Thymus (tissue), 11 donors: Measurements from ENCODE around the gene CSF1. TPM values are rescaled to one million over a fixed set of nuclear protein-coding genes. Genes with fewer than 3 reads are reported as not detected.
"Not testable (repeated sequence)": the region's sequence is repeated elsewhere in the genome, so short reads cannot be mapped to it uniquely, and the experiment has no call there.

ENCODE experiments used
- DNase-seq, 9 donors: peaks; one replicate each; pipeline ENCODE4 v3.0.0-alpha.2; 2013; ENCODE audit warnings: low spot score in 9 of 9, low read depth in 6 of 9, missing footprints in 1 of 9
- H3K27ac ChIP-seq, 2 donors: one replicate each; pipeline ENCODE4 v1.5.1; 2013; ENCODE audit warnings: control low read depth in 1 of 2, low read depth in 1 of 2, low read length in 1 of 2, mild to moderate bottlenecking in 1 of 2, moderate library complexity in 1 of 2
- H3K27me3 ChIP-seq, 2 donors: one replicate each; pipeline ENCODE4 v1.5.1; 2013; ENCODE audit warnings: low read length in 1 of 2; ENCODE audit not compliant: control insufficient read depth in 2 of 2, insufficient read depth in 1 of 2
- H3K36me3 ChIP-seq, 2 donors: one replicate each; pipeline ENCODE4 v1.5.1; 2013; ENCODE audit warnings: low read length in 1 of 2, mild to moderate bottlenecking in 1 of 2, moderate library complexity in 1 of 2; ENCODE audit not compliant: control insufficient read depth in 2 of 2, insufficient read depth in 2 of 2
- H3K4me1 ChIP-seq, 2 donors: one replicate each; pipeline ENCODE4 v1.5.1; 2013; ENCODE audit warnings: low read length in 2 of 2; ENCODE audit not compliant: control insufficient read depth in 2 of 2, insufficient read depth in 2 of 2
- H3K4me3 ChIP-seq, 2 donors: one replicate each; pipeline ENCODE4 v1.5.1; 2013; ENCODE audit warnings: low read length in 2 of 2, control low read depth in 1 of 2, mild to moderate bottlenecking in 1 of 2
- H3K9me3 ChIP-seq, 2 donors: one replicate each; pipeline ENCODE4 v1.5.1; 2013; ENCODE audit warnings: low read length in 1 of 2, mild to moderate bottlenecking in 1 of 2; ENCODE audit not compliant: control insufficient read depth in 2 of 2, insufficient read depth in 1 of 2
- WGBS: extraction: QIAGEN DNeasy Blood & Tissue Kit; methylation state at CpG from one replicate; pipeline ENCODE4 v1.1.7; 2013; 5-methylcytosine and 5-hydroxymethylcytosine counted together
- polyA plus RNA-seq: library from polyadenylated mRNA; stranded (reverse); fragments of 200-250 nt; gene quantifications from one replicate; pipeline ENCODE4 v1.2.3, GENCODE V29; 2013
- total RNA-seq: library from RNA; stranded (reverse); fragments of 120-200 nt; gene quantifications from one replicate; pipeline ENCODE4 v1.2.4, GENCODE V29; 2013
- donor health status: healthy.

The CSF1 gene
- total and polyA plus RNA-seq, 2 donors, result 5.6 to 11.1 TPM

GRCh38 chr1:109912873-109913272, 2.2 kb downstream of the CSF1 start:
- peaks cover 2 to 19% of the 10 kb centered on the region in 2 donors for H3K4me1 ChIP-seq
- no peak overlapping the region for H3K4me3 ChIP-seq
- H3K27ac ChIP-seq, result peak overlapping the region in 1 of 2 donors; percentile 66
- H3K9me3 ChIP-seq, result no peaks in the 10 kb centered on the region
- DNase-seq, result no peak
- peaks cover 31 to 55% of the 10 kb centered on the region in 2 donors for H3K27me3 ChIP-seq
- peaks cover 0 to 7% of the 10 kb centered on the region in 2 donors for H3K36me3 ChIP-seq
- 74% methylated on average over 1 of the region's 1 CpG for WGBS

DNA sequence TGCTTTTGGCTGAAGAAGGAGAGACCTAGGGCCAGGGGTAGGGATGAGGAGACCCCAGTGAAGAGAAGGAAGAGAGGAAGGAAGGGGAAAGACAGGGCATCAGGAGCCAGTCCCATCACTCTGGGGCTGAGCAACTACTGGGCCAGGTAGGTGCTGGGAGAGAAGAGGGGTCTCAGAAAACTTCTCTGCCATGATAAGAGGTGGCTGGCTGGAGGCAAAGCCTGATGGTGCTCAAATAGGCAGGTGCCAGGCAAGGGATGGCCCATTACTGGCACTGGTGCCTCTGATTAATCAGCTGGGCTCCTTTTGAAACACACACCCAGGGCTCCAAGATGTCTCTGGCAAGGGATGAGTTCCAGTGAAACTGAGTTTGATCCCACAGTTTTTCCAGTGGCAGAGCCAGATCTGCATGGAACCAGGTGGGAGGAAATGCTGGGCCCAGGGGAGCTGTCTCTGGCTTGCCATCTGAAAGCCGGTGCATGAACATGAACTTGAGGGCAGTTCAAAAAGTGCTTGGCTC, 2.8 kb downstream of the CSF1 start:
- peaks cover 30 to 49% of the 10 kb centered on the region in 2 donors for H3K27me3 ChIP-seq
- peaks cover 0 to 7% of the 10 kb centered on the region in 2 donors for H3K36me3 ChIP-seq
- H3K4me1 ChIP-seq, result peaks cover 2 to 19% of the 10 kb centered on the region in 2 donors
- no peak overlapping the region for H3K27ac ChIP-seq
- H3K4me3 ChIP-seq, result no peak overlapping the region
- no peak for DNase-seq
- no peaks in the 10 kb centered on the region for H3K9me3 ChIP-seq
- whole genome bisulfite sequencing, result 96% methylated on average over 1 of the region's 1 CpG

DNA sequence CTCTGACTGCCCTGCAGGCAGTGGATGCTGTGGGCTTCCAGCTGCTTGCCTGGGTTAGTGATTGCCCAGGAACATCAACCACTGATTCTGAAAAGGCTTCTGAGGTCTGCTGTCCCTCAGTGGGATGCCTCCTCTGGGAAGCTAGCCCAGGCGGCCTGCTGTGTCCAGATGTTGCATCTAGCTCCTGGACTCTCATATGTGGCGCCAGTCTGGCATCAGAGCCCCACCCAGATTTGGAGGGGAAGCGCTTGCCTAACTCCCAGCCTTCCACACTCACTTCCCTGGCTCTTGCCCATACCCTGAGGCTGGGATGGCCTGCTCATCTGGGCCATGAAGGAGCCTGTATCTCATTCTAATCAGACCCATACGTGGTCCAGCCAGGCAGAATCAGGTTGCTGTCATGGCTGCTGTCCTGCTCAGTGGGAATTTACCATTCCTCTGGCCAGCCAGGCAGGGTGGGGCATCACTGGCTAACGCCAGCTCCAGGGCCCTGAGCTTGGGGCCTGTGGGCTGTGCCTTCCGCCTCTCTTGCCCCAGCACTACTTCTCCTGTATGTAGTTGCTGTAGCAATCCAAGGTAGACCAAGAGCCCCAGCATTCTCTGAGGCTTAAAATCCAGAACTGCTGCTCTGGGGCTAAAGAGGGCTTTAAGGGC, 4.1 kb downstream of the CSF1 start:
- Histone ChIP-seq H3K4me1 (peaks cover 2 to 19% of the 10 kb centered on the region in 2 donors), H3K27me3 (peaks cover 22 to 38% of the 10 kb centered on the region in 2 donors), H3K27ac (no peak overlapping the region), H3K36me3 (peaks cover 0 to 9% of the 10 kb centered on the region in 2 donors), H3K4me3 (no peak overlapping the region), H3K9me3 (no peaks in the 10 kb centered on the region)
- 93% methylated on average over 6 of the region's 6 CpGs for WGBS
- DNase-seq, result no peak

DNA sequence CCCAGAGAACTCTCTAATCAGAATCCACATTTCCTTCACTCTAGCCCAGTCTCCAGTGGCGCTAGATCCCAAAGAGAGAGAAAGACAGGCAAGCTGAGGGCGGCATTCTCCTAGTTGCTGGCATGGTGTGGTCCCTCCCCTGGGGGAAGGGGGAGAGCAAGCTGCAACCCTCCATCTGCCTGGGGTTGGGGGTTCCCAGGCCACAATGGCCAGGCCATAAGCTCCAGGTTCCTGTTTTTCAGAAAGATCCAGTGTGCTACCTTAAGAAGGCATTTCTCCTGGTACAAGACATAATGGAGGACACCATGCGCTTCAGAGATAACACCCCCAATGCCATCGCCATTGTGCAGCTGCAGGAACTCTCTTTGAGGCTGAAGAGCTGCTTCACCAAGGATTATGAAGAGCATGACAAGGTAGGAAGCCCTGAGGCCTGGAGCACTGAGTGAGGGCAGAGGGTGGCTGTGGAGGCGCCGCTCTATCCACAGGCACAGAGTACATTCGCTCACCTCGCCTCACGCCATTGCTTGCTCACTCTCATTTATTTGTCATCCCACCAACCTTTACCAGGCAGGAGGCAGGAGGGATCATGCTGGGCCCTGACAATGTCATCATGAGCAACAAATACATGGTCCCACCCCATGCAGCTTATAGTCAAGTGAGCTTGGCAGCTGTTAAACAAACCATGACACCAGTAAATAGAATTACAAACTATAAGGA, 6.6 kb downstream of the CSF1 start:
- Histone ChIP-seq H3K27me3 (peaks cover 4 to 15% of the 10 kb centered on the region in 2 donors), H3K4me3 (no peak overlapping the region), H3K4me1 (peaks cover 0 to 5% of the 10 kb centered on the region in 2 donors), H3K36me3 (peaks cover 0 to 13% of the 10 kb centered on the region in 2 donors), H3K27ac (no peak overlapping the region), H3K9me3 (no peaks in the 10 kb centered on the region)
- DNase-seq, result no peak
- 92% methylated on average over 9 of the region's 9 CpGs for WGBS

- Histone ChIP-seq H3K4me3 (no peak overlapping the region), H3K9me3 (no peaks in the 10 kb centered on the region), H3K27me3 (peaks cover 0 to 7% of the 10 kb centered on the region in 2 donors), H3K4me1 (peaks cover 0 to 5% of the 10 kb centered on the region in 2 donors), H3K36me3 (peaks cover 0 to 13% of the 10 kb centered on the region in 2 donors), H3K27ac (no peak overlapping the region)
- no peak for DNase-seq
- WGBS, result 88% methylated on average over 6 of the region's 6 CpGs
Measured at GRCh38 chr1:109917768-109918606, 7.3 kb downstream of the CSF1 start.

DNA sequence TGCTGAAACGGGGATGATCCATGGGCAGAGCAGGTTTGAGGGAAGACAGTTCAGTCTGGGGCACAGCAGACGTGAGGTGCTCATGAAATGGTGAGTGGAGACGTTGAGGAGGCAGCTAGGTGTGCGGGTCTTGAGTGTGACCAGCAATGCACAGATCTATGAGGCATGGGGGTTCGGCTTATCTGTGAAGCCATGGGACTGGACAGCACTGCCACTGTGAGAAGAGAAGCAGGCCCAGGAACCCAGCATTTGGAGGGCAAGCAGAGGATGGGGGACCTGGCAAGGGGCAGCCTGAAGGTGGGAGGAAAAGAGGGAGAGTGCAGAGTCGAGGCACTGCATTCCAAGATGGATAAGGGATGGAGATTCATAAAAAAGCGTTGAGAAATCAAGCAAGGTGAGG, 8.0 kb downstream of the CSF1 start:
- Histone ChIP-seq H3K4me3 (no peak overlapping the region), H3K27me3 (peaks cover 0 to under 1% of the 10 kb centered on the region in 2 donors), H3K9me3 (peaks cover 0 to 4% of the 10 kb centered on the region in 2 donors), H3K4me1 (peaks cover 0 to under 1% of the 10 kb centered on the region in 2 donors), H3K36me3 (peaks cover 0 to 13% of the 10 kb centered on the region in 2 donors), H3K27ac (no peak overlapping the region)
- DNase-seq, result no peak
- 94% methylated on average over 7 of the region's 7 CpGs for WGBS

DNA sequence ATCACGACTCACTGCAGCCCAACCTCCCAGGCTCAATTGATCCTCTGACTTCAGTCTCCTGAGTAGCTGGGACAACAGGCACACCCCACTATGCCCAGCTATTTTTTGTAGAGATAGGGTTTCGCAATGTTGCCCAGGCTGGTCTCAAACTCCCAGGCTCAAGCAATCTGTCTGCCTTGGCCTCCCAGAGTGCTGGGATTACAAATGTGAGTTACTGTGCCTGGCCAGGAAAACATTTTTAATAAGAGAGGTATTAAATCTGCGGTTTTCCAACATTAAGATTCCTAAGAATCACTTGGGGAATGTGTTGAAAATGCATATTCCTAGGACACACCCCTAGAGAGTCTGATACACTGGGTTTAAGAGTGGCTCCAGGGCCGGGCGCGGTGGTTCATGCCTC, 8.7 kb downstream of the CSF1 start:
- peaks cover 0 to under 1% of the 10 kb centered on the region in 2 donors for H3K4me1 ChIP-seq
- peaks cover 0 to 13% of the 10 kb centered on the region in 2 donors for H3K36me3 ChIP-seq
- H3K27me3 ChIP-seq, result no peaks in the 10 kb centered on the region
- DNase-seq, result no peak
- peaks cover 0 to 5% of the 10 kb centered on the region in 2 donors for H3K9me3 ChIP-seq
- no peak overlapping the region for H3K27ac ChIP-seq
- H3K4me3 ChIP-seq, result no peak overlapping the region
- 93% methylated on average over 6 of the region's 6 CpGs for WGBS

GRCh38 chr1:109920391-109920790, 9.7 kb downstream of the CSF1 start:
- peaks cover 0 to 13% of the 10 kb centered on the region in 2 donors for H3K36me3 ChIP-seq
- H3K9me3 ChIP-seq, H3K27ac ChIP-seq, DNase-seq, H3K27me3 ChIP-seq, H3K4me1 ChIP-seq, H3K4me3 ChIP-seq: not testable (repeated sequence)
- 92% methylated on average over 10 of the region's 10 CpGs for WGBS
